ENCODE data around the gene MZT1.

DNA sequence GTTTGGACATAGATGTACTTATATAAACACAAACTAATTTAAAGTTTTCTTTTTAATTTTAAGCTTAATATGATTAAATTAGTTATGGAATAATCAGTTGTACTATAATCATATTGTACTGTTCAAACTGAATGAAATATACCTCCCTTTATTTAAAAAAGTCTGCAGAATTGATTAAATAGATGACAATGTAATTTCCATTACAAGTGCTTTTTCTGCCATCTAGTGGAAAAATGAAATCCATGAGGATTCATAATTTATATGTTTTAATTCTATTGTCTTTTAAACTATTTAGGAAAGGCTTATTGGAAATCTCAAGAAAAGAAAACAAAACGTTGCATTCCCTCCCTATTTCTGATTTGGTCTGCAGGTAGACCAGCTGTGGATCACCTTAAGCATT, 30.9 kb downstream of the MZT1 start:
- TF ChIP-seq, protein P1, sequence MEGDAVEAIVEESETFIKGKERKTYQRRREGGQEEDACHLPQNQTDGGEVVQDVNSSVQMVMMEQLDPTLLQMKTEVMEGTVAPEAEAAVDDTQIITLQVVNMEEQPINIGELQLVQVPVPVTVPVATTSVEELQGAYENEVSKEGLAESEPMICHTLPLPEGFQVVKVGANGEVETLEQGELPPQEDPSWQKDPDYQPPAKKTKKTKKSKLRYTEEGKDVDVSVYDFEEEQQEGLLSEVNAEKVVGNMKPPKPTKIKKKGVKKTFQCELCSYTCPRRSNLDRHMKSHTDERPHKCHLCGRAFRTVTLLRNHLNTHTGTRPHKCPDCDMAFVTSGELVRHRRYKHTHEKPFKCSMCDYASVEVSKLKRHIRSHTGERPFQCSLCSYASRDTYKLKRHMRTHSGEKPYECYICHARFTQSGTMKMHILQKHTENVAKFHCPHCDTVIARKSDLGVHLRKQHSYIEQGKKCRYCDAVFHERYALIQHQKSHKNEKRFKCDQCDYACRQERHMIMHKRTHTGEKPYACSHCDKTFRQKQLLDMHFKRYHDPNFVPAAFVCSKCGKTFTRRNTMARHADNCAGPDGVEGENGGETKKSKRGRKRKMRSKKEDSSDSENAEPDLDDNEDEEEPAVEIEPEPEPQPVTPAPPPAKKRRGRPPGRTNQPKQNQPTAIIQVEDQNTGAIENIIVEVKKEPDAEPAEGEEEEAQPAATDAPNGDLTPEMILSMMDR (IDR thresholded peaks at IDR 0.05): peak; percentile 19 to 42 (median 38)
- TF ChIP-seq POLR2A (IDR thresholded peaks at IDR 0.05): no peak

Data from right lobe of liver (tissue), 4 donors.